B cell (primary cell): Measurements from ENCODE around the gene ADGRV1.

Source experiments
- EZH2 ChIP-seq: IDR thresholded peaks from 2 replicates; pipeline ENCODE4 v1.6.1; 2012; ENCODE audit warnings: borderline replicate concordance, low read depth, mild to moderate bottlenecking, moderate library complexity, low read length; ENCODE audit not compliant: insufficient read depth, poor library complexity, severe bottlenecking
- TF ChIP-seq, protein P1 (sequence below): fragments of 200-600 bp; IDR thresholded peaks from one replicate; pipeline ENCODE4 v1.8.0; 2022; ENCODE audit warnings: antibody characterized with exemption, mild to moderate bottlenecking

DNA sequence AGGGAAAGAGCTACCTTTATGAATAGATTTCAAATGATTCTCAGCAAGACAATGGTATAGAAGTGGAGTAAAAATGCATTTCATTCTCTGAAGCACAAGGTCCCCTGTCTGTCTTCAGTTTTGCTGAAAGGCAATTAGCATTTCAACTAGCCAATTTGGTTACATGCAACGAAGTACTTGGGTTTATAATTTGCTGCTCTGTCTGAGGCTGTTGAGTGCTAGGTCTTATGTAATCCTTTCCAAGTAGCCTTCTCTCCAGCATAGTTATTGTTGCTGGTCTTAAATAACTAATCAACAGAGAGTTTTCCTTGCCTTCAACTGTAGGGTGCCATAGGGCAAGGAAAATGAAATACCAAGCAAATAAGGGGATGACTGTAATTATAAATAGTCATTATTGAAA lies 4.5 kb downstream of the ADGRV1 start:
- TF ChIP-seq, protein P1, sequence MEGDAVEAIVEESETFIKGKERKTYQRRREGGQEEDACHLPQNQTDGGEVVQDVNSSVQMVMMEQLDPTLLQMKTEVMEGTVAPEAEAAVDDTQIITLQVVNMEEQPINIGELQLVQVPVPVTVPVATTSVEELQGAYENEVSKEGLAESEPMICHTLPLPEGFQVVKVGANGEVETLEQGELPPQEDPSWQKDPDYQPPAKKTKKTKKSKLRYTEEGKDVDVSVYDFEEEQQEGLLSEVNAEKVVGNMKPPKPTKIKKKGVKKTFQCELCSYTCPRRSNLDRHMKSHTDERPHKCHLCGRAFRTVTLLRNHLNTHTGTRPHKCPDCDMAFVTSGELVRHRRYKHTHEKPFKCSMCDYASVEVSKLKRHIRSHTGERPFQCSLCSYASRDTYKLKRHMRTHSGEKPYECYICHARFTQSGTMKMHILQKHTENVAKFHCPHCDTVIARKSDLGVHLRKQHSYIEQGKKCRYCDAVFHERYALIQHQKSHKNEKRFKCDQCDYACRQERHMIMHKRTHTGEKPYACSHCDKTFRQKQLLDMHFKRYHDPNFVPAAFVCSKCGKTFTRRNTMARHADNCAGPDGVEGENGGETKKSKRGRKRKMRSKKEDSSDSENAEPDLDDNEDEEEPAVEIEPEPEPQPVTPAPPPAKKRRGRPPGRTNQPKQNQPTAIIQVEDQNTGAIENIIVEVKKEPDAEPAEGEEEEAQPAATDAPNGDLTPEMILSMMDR = no peak
- no peak for TF ChIP-seq EZH2
